ENCODE measurements around the gene SESN2. TPM values are rescaled to one million over a fixed set of nuclear protein-coding genes. Genes with fewer than 3 reads are reported as not detected.
A peak's percentile ranks its signal among the peaks of the same experiment; 100 is the strongest.

Gene SESN2
- total and polyA plus RNA-seq, 4 donors: 5.5 to 13.0 (median 10.7) TPM

- WGBS: 93% methylated on average over 2 of the region's 2 CpGs
- Histone ChIP-seq H3K36me3 (ENCODE audit: control insufficient read depth in 4 of 4, insufficient read depth in 3 of 4, low read depth in 1 of 4, low read length in 3 of 4) (no peaks in the 10 kb centered on the region), H3K9ac (ENCODE audit: low read depth in 1 of 2, low read length in 2 of 2) (no peak overlapping the region), H3K27me3 (ENCODE audit: control insufficient read depth in 4 of 4, insufficient read depth in 4 of 4, low read length in 3 of 4) (no peaks in the 10 kb centered on the region), H3K4me3 (ENCODE audit: low read depth in 1 of 3, low read length in 3 of 3) (no peak overlapping the region), H3K4me1 (ENCODE audit: control insufficient read depth in 4 of 4, insufficient read depth in 4 of 4, low read length in 3 of 4) (peaks cover 0 to 11% (median 7%) of the 10 kb centered on the region in 4 donors), H3K27ac (ENCODE audit: low read depth in 1 of 2, low read length in 2 of 2) (no peak overlapping the region), H3K9me3 (ENCODE audit: control insufficient read depth in 4 of 4, low read length in 3 of 4) (no peaks in the 10 kb centered on the region)
- no peak for TF ChIP-seq HNF4A (conservative IDR thresholded peaks at IDR 0.05)
- TF ChIP-seq TAF1 (conservative IDR thresholded peaks at IDR 0.05): no peak
- TF ChIP-seq GABPA (IDR thresholded peaks at IDR 0.05 in 1 of 2, conservative IDR thresholded peaks at IDR 0.05 in 1 of 2): no peak
- TF ChIP-seq FOXA2 (IDR thresholded peaks at IDR 0.05): no peak
- no peak for TF ChIP-seq FOXA1 (IDR thresholded peaks at IDR 0.05)
- TF ChIP-seq NR2F2 (IDR thresholded peaks at IDR 0.05): no peak
- TF ChIP-seq EGR1 (IDR thresholded peaks at IDR 0.05; ENCODE audit: low read depth in 2 of 2): no peak
- no peak for DNase-seq (ENCODE audit: low spot score)
Observed at GRCh38 chr1:28309702-28310101, 50.4 kb downstream of the SESN2 start.

GRCh38 chr1:28313702-28314546, 54.6 kb downstream of the SESN2 start:
- peak overlapping the region in 1 of 2 donors; percentile 57 for H3K9ac ChIP-seq (ENCODE audit: low read depth in 1 of 2, low read length in 2 of 2)
- peak; percentile 71 for DNase-seq (ENCODE audit: low spot score)
- H3K27me3 ChIP-seq (ENCODE audit: control insufficient read depth in 4 of 4, insufficient read depth in 4 of 4, low read length in 3 of 4): no peaks in the 10 kb centered on the region
- H3K4me3 ChIP-seq (ENCODE audit: low read depth in 1 of 3, low read length in 3 of 3): no peak overlapping the region
- peaks cover 0 to 11% (median 7%) of the 10 kb centered on the region in 4 donors for H3K4me1 ChIP-seq (ENCODE audit: control insufficient read depth in 4 of 4, insufficient read depth in 4 of 4, low read length in 3 of 4)
- peak overlapping the region; percentile 76 to 93 for H3K27ac ChIP-seq (ENCODE audit: low read depth in 1 of 2, low read length in 2 of 2)
- no peaks in the 10 kb centered on the region for H3K9me3 ChIP-seq (ENCODE audit: control insufficient read depth in 4 of 4, low read length in 3 of 4)
- no peak for TF ChIP-seq NR2F2 (IDR thresholded peaks at IDR 0.05)
- peak; percentile 84 for TF ChIP-seq YY1 (IDR thresholded peaks at IDR 0.05)
- TF ChIP-seq RAD21 (IDR thresholded peaks at IDR 0.05): peak; percentile 56 to 62
- peak; percentile 70 for TF ChIP-seq MAX (IDR thresholded peaks at IDR 0.05)
- no peak for TF ChIP-seq TAF1 (conservative IDR thresholded peaks at IDR 0.05)
- TF ChIP-seq REST (IDR thresholded peaks at IDR 0.05): peak; percentile 87
- TF ChIP-seq ATF3 (IDR thresholded peaks at IDR 0.05): peak; percentile 97
- TF ChIP-seq HNF4A (conservative IDR thresholded peaks at IDR 0.05): peak in 1 of 2 donors; percentile 85
- peak; percentile 34 for TF ChIP-seq ZBTB33 (IDR thresholded peaks at IDR 0.05)
- TF ChIP-seq RXRA (IDR thresholded peaks at IDR 0.05): peak; percentile 81 to 93
- TF ChIP-seq CTCF (IDR thresholded peaks at IDR 0.05; ENCODE audit: low read depth, low read length, missing input control): no peak
- TF ChIP-seq GABPA (IDR thresholded peaks at IDR 0.05 in 1 of 2, conservative IDR thresholded peaks at IDR 0.05 in 1 of 2): peak in 1 of 2 donors; percentile 51
- peak; percentile 98 for TF ChIP-seq JUND (IDR thresholded peaks at IDR 0.05)
- TF ChIP-seq HNF4G (IDR thresholded peaks at IDR 0.05): peak; percentile 25
- TF ChIP-seq SP1 (IDR thresholded peaks at IDR 0.05): peak; percentile 92
- peak; percentile 52 for TF ChIP-seq FOXA2 (IDR thresholded peaks at IDR 0.05)
- TF ChIP-seq EGR1 (IDR thresholded peaks at IDR 0.05; ENCODE audit: low read depth in 2 of 2): no peak
- peak; percentile 44 for TF ChIP-seq FOXA1 (IDR thresholded peaks at IDR 0.05)
- WGBS: 32% methylated on average over 6 of the region's 6 CpGs
- H3K36me3 ChIP-seq (ENCODE audit: control insufficient read depth in 4 of 4, insufficient read depth in 3 of 4, low read depth in 1 of 4, low read length in 3 of 4): no peaks in the 10 kb centered on the region

All from liver (tissue), 9 donors.